ENCODE data around the gene PLCD1. TPM values are rescaled to one million over a fixed set of nuclear protein-coding genes. Genes with fewer than 3 reads are reported as not detected.
A peak's percentile ranks its signal among the peaks of the same experiment; 100 is the strongest.

Gene PLCD1
- total RNA-seq, 1 donor from 2014 or later, result 20.7 TPM

- Mint-ChIP-seq H3K4me1 (no peaks in the 10 kb centered on the region), H3K9me3 (no peaks in the 10 kb centered on the region), H3K27ac (no peak overlapping the region), H3K36me3 (peaks cover 14% of the 10 kb centered on the region), H3K4me3 (no peak overlapping the region), H3K27me3 (ENCODE audit: low read depth) (no peaks in the 10 kb centered on the region)
- TF ChIP-seq, protein P1, sequence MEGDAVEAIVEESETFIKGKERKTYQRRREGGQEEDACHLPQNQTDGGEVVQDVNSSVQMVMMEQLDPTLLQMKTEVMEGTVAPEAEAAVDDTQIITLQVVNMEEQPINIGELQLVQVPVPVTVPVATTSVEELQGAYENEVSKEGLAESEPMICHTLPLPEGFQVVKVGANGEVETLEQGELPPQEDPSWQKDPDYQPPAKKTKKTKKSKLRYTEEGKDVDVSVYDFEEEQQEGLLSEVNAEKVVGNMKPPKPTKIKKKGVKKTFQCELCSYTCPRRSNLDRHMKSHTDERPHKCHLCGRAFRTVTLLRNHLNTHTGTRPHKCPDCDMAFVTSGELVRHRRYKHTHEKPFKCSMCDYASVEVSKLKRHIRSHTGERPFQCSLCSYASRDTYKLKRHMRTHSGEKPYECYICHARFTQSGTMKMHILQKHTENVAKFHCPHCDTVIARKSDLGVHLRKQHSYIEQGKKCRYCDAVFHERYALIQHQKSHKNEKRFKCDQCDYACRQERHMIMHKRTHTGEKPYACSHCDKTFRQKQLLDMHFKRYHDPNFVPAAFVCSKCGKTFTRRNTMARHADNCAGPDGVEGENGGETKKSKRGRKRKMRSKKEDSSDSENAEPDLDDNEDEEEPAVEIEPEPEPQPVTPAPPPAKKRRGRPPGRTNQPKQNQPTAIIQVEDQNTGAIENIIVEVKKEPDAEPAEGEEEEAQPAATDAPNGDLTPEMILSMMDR (IDR thresholded peaks at IDR 0.05; ENCODE audit: unreplicated experiment), result no peak
- no peak for DNase-seq (ENCODE audit: low spot score in 2 of 2, unreplicated experiment in 2 of 2)
These were observed 59.8 kb downstream of the PLCD1 start for GRCh38 chr3:37969596-37970100.

DNA sequence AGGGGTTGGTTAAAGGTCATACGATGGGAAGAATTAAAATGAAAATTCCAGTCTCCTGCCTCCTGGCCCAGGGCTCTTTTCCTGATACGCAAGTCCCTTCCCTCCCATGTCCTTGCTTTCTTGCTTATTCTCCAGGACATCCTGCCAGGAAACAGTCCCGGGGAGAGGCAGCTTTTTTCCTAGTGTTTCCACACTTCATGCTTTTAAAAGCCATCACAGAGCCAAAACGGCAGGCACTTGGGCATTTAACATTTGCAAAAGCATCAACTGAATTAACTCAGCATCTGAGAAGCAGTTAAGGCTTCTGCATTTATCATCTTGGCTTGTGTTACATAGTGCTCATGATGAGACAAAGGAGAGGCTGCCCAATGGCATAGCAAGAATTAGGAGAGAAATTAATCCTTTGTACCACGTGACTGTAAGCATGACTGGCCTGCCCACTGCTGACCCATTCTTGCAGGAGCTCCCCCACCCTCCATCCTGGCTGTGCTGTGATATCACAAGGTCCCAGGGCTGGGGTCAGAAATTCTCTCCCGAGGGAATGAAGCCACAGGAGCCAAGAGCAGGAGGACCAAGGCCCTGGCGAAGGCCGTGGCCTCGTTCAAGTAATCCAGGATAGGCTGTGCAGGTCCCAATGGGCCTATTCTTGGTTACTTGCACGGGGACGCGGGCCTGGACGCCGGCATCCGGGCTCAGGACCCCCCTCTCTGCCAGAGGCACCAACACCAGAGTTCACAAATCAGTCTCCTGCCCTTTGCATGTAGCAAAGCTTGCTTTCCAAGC is 60.4 kb downstream of the PLCD1 start:
- Mint-ChIP-seq H3K27ac (no peak overlapping the region), H3K9me3 (no peaks in the 10 kb centered on the region), H3K4me3 (no peak overlapping the region), H3K27me3 (ENCODE audit: low read depth) (no peaks in the 10 kb centered on the region), H3K4me1 (no peaks in the 10 kb centered on the region), H3K36me3 (peaks cover 14% of the 10 kb centered on the region)
- DNase-seq (ENCODE audit: low spot score in 2 of 2, unreplicated experiment in 2 of 2), result no peak
- TF ChIP-seq, protein P1 (IDR thresholded peaks at IDR 0.05; ENCODE audit: unreplicated experiment), result no peak

DNA sequence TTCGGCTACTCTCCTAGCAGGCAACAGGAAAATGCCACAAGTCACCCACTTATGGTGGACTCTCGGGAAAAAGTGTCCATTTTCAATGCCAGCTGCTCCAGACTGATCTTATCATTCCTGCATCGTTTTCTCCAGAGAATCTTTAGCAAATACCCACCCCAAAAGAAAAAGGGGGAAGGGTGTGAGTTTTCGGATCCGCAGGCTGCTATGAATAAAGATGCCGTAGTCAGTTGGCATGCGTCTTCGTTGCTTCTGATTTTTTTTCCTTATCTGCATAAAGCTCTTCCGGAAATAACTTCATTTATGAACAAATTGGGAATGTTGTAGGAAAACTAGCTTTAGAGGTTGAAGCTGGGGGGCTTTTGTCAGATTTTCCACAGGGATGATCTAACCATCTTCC is 61.2 kb downstream of the PLCD1 start:
- TF ChIP-seq, protein P1 (IDR thresholded peaks at IDR 0.05; ENCODE audit: unreplicated experiment), result no peak
- Mint-ChIP-seq H3K9me3 (no peaks in the 10 kb centered on the region), H3K4me1 (peaks cover 1% of the 10 kb centered on the region), H3K27me3 (ENCODE audit: low read depth) (no peaks in the 10 kb centered on the region), H3K27ac (no peak overlapping the region), H3K36me3 (peaks cover 8% of the 10 kb centered on the region), H3K4me3 (no peak overlapping the region)
- DNase-seq (ENCODE audit: low spot score in 2 of 2, unreplicated experiment in 2 of 2), result no peak

- TF ChIP-seq, protein P1 (IDR thresholded peaks at IDR 0.05; ENCODE audit: unreplicated experiment), result peak; percentile 70
- Mint-ChIP-seq H3K4me3 (no peak overlapping the region), H3K27ac (no peak overlapping the region), H3K27me3 (ENCODE audit: low read depth) (no peaks in the 10 kb centered on the region), H3K36me3 (peaks cover 8% of the 10 kb centered on the region), H3K4me1 (peaks cover 7% of the 10 kb centered on the region), H3K9me3 (no peaks in the 10 kb centered on the region)
- DNase-seq (ENCODE audit: low spot score in 2 of 2, unreplicated experiment in 2 of 2), result peak in 1 of 2 experiments; percentile 79
These were observed 62.1 kb downstream of the PLCD1 start for GRCh38 chr3:37967260-37967881.

DNA sequence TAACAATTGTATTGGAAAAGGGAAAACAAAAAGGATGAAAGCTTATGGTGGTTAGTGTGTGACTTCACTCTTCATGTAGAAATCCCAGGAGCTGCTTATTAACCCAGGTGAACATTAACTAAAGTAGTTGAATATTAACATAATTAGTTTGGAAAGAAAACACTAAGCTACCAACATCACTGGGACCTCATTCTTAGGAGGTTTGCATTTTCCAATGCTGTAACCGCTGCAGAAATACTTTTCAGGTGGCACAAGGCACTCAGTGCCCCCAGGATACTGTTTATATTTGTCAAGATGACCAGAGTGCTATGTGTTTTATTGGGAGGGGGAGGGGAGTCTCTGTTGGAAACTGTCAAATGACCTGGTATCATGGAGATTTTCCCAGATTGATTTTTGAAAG is 64.7 kb downstream of the PLCD1 start:
- Mint-ChIP-seq H3K9me3 (no peaks in the 10 kb centered on the region), H3K36me3 (peaks cover 6% of the 10 kb centered on the region), H3K4me3 (no peak overlapping the region), H3K27ac (no peak overlapping the region), H3K27me3 (ENCODE audit: low read depth) (no peaks in the 10 kb centered on the region), H3K4me1 (peaks cover 19% of the 10 kb centered on the region)
- TF ChIP-seq, protein P1 (IDR thresholded peaks at IDR 0.05; ENCODE audit: unreplicated experiment), result no peak
- DNase-seq (ENCODE audit: low spot score in 2 of 2, unreplicated experiment in 2 of 2), result no peak
